Suprapubic skin (tissue), 4 donors: ENCODE measurements around the gene AGA. TPM values are rescaled to one million over a fixed set of nuclear protein-coding genes. Genes with fewer than 3 reads are reported as not detected.

ENCODE experiments used
- DNase-seq, 2 donors: peaks; one replicate each; pipeline ENCODE4 v3.0.0-alpha.2; 2019; ENCODE audit warnings: low spot score in 2 of 2
- H3K27ac ChIP-seq: fragments of 200-600 bp; sonication (generic); one replicate; pipeline ENCODE4 v1.5.1; 2019
- H3K27me3 ChIP-seq: fragments of 200-600 bp; sonication (generic); one replicate; pipeline ENCODE4 v1.5.1; 2019
- H3K36me3 ChIP-seq: fragments of 200-600 bp; sonication (generic); one replicate; pipeline ENCODE4 v1.5.1; 2019
- H3K4me1 ChIP-seq: fragments of 200-600 bp; sonication (generic); one replicate; pipeline ENCODE4 v1.5.1; 2019
- H3K4me3 ChIP-seq: fragments of 200-600 bp; sonication (generic); one replicate; pipeline ENCODE4 v1.5.1; 2019; ENCODE audit warnings: mild to moderate bottlenecking
- H3K9me3 ChIP-seq: fragments of 200-600 bp; sonication (generic); one replicate; pipeline ENCODE4 v1.5.1; 2019
- CTCF ChIP-seq, 2 donors: fragments of 200-600 bp in 1 of 2; fragments of 450-650 bp in 1 of 2; sonication (generic) in 1 of 2; IDR thresholded peaks; one replicate each; pipeline ENCODE4 v1.5.1; 2016 to 2019; ENCODE audit warnings: antibody characterized with exemption in 2 of 2, mild to moderate bottlenecking in 1 of 2, moderate library complexity in 1 of 2
- EP300 ChIP-seq: sonication (generic); formaldehyde crosslinking; IDR thresholded peaks from one replicate; pipeline ENCODE4 v1.6.1; 2017; ENCODE audit warnings: antibody characterized with exemption
- POLR2A ChIP-seq, 2 donors: fragments of 450-650 bp; IDR thresholded peaks; one replicate each; pipeline ENCODE4 v1.6.1; 2017; ENCODE audit warnings: antibody characterized with exemption in 2 of 2, mild to moderate bottlenecking in 2 of 2, moderate library complexity in 2 of 2
- POLR2AphosphoS5 ChIP-seq, 3 donors: sonication (generic); formaldehyde crosslinking; IDR thresholded peaks; one replicate each; pipeline ENCODE4 v1.6.1; 2017; ENCODE audit warnings: antibody characterized with exemption in 3 of 3
- WGBS: methylation state at CpG from one replicate; pipeline ENCODE4 v1.1.5; 2018; 5-methylcytosine and 5-hydroxymethylcytosine counted together
- total RNA-seq, 4 donors: library from RNA; depleted of rRNA; stranded (reverse); fragments of >200 nt; gene quantifications; one replicate each; pipeline ENCODE4 v1.1.0, GENCODE V29; 2016

AGA gene
- total RNA-seq, 4 donors from 2014 or later = 24.2 to 32.7 (median 27.4) TPM

GRCh38 chr4:177447417-177448004 is 5.3 kb upstream of the AGA start:
- H3K36me3 ChIP-seq = no peaks in the 10 kb centered on the region
- H3K27me3 ChIP-seq = no peaks in the 10 kb centered on the region
- H3K4me3 ChIP-seq = no peak overlapping the region
- TF ChIP-seq POLR2AphosphoS5 (IDR thresholded peaks at IDR 0.05) = no peak
- TF ChIP-seq POLR2A (IDR thresholded peaks at IDR 0.05) = no peak
- TF ChIP-seq EP300 = no peak
- TF ChIP-seq CTCF (IDR thresholded peaks at IDR 0.05) = no peak
- H3K9me3 ChIP-seq = no peaks in the 10 kb centered on the region
- WGBS = 43% methylated on average over 1 of the region's 1 CpG
- H3K4me1 ChIP-seq = peaks cover 6% of the 10 kb centered on the region
- H3K27ac ChIP-seq = no peak overlapping the region
- no peak for DNase-seq

- no peaks in the 10 kb centered on the region for H3K9me3 ChIP-seq
- peaks cover 8% of the 10 kb centered on the region for H3K4me1 ChIP-seq
- TF ChIP-seq CTCF (IDR thresholded peaks at IDR 0.05) (no peak), POLR2A (IDR thresholded peaks at IDR 0.05) (no peak), EP300 (no peak), POLR2AphosphoS5 (IDR thresholded peaks at IDR 0.05) (no peak)
- H3K27me3 ChIP-seq = no peaks in the 10 kb centered on the region
- 66% methylated on average over 2 of the region's 2 CpGs for WGBS
- H3K27ac ChIP-seq = no peak overlapping the region
- no peak for DNase-seq
- no peaks in the 10 kb centered on the region for H3K36me3 ChIP-seq
- H3K4me3 ChIP-seq = no peak overlapping the region
Measured at GRCh38 chr4:177446586-177446985, 4.3 kb upstream of the AGA start.

GRCh38 chr4:177444911-177445736 is 2.9 kb upstream of the AGA start:
- no peaks in the 10 kb centered on the region for H3K9me3 ChIP-seq
- WGBS = 92% methylated on average over 26 of the region's 26 CpGs
- no peaks in the 10 kb centered on the region for H3K27me3 ChIP-seq
- H3K27ac ChIP-seq = no peak overlapping the region
- no peaks in the 10 kb centered on the region for H3K36me3 ChIP-seq
- no peak for TF ChIP-seq POLR2AphosphoS5 (IDR thresholded peaks at IDR 0.05)
- TF ChIP-seq EP300 = no peak
- TF ChIP-seq CTCF (IDR thresholded peaks at IDR 0.05) = no peak
- no peak for TF ChIP-seq POLR2A (IDR thresholded peaks at IDR 0.05)
- DNase-seq = no peak
- H3K4me3 ChIP-seq = no peak overlapping the region
- H3K4me1 ChIP-seq = peaks cover 17% of the 10 kb centered on the region

- TF ChIP-seq CTCF (IDR thresholded peaks at IDR 0.05) (peak in 1 of 2 donors; percentile 18), POLR2AphosphoS5 (IDR thresholded peaks at IDR 0.05) (no peak), POLR2A (IDR thresholded peaks at IDR 0.05) (no peak), EP300 (no peak)
- Histone ChIP-seq H3K4me1 (peaks cover 17% of the 10 kb centered on the region), H3K27me3 (no peaks in the 10 kb centered on the region), H3K36me3 (peaks cover 20% of the 10 kb centered on the region), H3K4me3 (peak overlapping the region; percentile 54), H3K9me3 (no peaks in the 10 kb centered on the region), H3K27ac (peak overlapping the region; percentile 97)
- DNase-seq = no peak
- 48% methylated on average over 12 of the region's 12 CpGs for WGBS
Measured at GRCh38 chr4:177441061-177441802, 1.0 kb downstream of the AGA start.

- H3K4me3 ChIP-seq = no peak overlapping the region
- 94% methylated on average over 7 of the region's 7 CpGs for WGBS
- TF ChIP-seq POLR2AphosphoS5 (IDR thresholded peaks at IDR 0.05) = no peak
- no peak for TF ChIP-seq CTCF (IDR thresholded peaks at IDR 0.05)
- no peak for TF ChIP-seq EP300
- no peak for TF ChIP-seq POLR2A (IDR thresholded peaks at IDR 0.05)
- peaks cover 7% of the 10 kb centered on the region for H3K4me1 ChIP-seq
- no peaks in the 10 kb centered on the region for H3K9me3 ChIP-seq
- DNase-seq = no peak
- H3K27me3 ChIP-seq = no peaks in the 10 kb centered on the region
- H3K36me3 ChIP-seq = peaks cover 49% of the 10 kb centered on the region
- H3K27ac ChIP-seq = no peak overlapping the region
Measured at GRCh38 chr4:177436456-177436855, 5.8 kb downstream of the AGA start.
